H1 (cell line): ENCODE measurements around the gene OR52E4.

Experiments used
- BACH1 ChIP-seq: IDR thresholded peaks from 2 replicates; pipeline ENCODE4 v1.6.1; 2012; ENCODE audit warnings: low read length, improper control_type of control experiment
- CREB1 ChIP-seq: IDR thresholded peaks from 2 replicates; pipeline ENCODE4 v1.6.1; 2012; ENCODE audit warnings: inconsistent platforms
- EP300 ChIP-seq, 2 experiments: IDR thresholded peaks; 1 replicate in 1 of 2; 2 replicates in 1 of 2; pipeline ENCODE4 v1.6.1; 2011 to 2012; ENCODE audit warnings: low read depth in 2 of 2, low read length in 2 of 2, mild to moderate bottlenecking in 2 of 2, borderline replicate concordance in 1 of 2, inconsistent platforms in 1 of 2, moderate library complexity in 1 of 2
- KDM1A ChIP-seq: fragments of 200-600, 300-600 bp; sonication (generic); IDR thresholded peaks from 2 replicates; pipeline ENCODE4 v1.7.1; 2016; ENCODE audit warnings: mild to moderate bottlenecking, low read length, borderline replicate concordance
- POLR2A ChIP-seq, 2 experiments: IDR thresholded peaks; 1 replicate in 1 of 2; 2 replicates in 1 of 2; pipeline ENCODE4 v1.6.1; 2011; ENCODE audit warnings: low read depth in 2 of 2, low read length in 2 of 2, mild to moderate bottlenecking in 2 of 2; ENCODE audit errors: control extremely low read depth in 1 of 2
- RAD21 ChIP-seq, 2 experiments: IDR thresholded peaks in 1 of 2; conservative IDR thresholded peaks in 1 of 2; 2 replicates each; pipeline ENCODE4 v1.6.1; 2011; ENCODE audit warnings: low read depth in 2 of 2, low read length in 2 of 2, improper control_type of control experiment in 1 of 2, inconsistent platforms in 1 of 2, mild to moderate bottlenecking in 1 of 2, moderate library complexity in 1 of 2
- RNF2 ChIP-seq: fragments of 200-900, 300-1000 bp; sonication (generic); IDR thresholded peaks from 2 replicates; pipeline ENCODE4 v1.7.1; 2016; ENCODE audit warnings: borderline replicate concordance, low read depth, mild to moderate bottlenecking, antibody characterized with exemption, low read length; ENCODE audit not compliant: poor library complexity, severe bottlenecking; ENCODE audit errors: missing control alignments
- SIX5 ChIP-seq: IDR thresholded peaks from 2 replicates; pipeline ENCODE4 v1.6.1; 2011; ENCODE audit warnings: mild to moderate bottlenecking, low read depth, low read length
- TEAD4 ChIP-seq: IDR thresholded peaks from 2 replicates; pipeline ENCODE4 v1.6.1; 2012; ENCODE audit warnings: low read depth, low read length, inconsistent platforms, mixed read lengths
- ZNF274 ChIP-seq: IDR thresholded peaks from 2 replicates; pipeline ENCODE4 v1.7.0; 2012; ENCODE audit warnings: low read length, borderline replicate concordance; ENCODE audit errors: extremely low read depth
- TF ChIP-seq, protein P1 (sequence below), 3 experiments: IDR thresholded peaks; 1 replicate in 2 of 3; 2 replicates in 1 of 3; pipeline versions ENCODE4 v1.5.1 to v1.6.1; 2011; ENCODE audit warnings: low read length in 3 of 3, mild to moderate bottlenecking in 3 of 3, inconsistent platforms in 2 of 3, low read depth in 1 of 3, moderate library complexity in 1 of 3; ENCODE audit not compliant: insufficient read depth in 1 of 3; ENCODE audit errors: control extremely low read depth in 1 of 3
- TF ChIP-seq, protein P2 (sequence below): IDR thresholded peaks from 2 replicates; pipeline ENCODE4 v1.6.1; 2011; ENCODE audit warnings: low read length, improper control_type of control experiment

DNA sequence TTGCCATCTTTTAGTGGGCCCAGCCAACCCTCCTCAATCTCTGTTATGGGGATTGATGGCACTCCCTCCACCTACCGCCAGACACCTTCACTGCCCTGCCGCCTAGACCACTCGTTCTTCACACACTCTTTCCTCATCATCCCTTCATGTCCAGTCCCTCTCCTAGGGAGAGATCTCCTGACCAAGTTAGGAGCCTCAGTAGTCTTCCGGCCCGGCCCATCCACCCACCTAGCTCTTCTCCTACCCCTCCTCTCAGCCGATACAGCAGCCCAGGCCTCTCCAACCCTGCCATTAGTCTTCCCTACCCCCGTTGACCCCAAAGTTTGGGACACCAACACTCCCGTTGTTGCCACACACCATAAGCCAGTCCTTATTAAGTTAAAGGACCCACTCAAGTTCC lies 50.6 kb downstream of the OR52E4 start:
- TF ChIP-seq ZNF274 (no peak), EP300 (IDR thresholded peaks at IDR 0.05; ENCODE audit: borderline replicate concordance in 1 of 2, low read depth in 2 of 2, low read length in 2 of 2) (no peak), KDM1A (no peak), SIX5 (no peak), POLR2A (IDR thresholded peaks at IDR 0.05; ENCODE audit: control extremely low read depth in 1 of 2, low read depth in 2 of 2, low read length in 2 of 2) (no peak), CREB1 (no peak), TEAD4 (no peak), RNF2 (no peak), RAD21 (IDR thresholded peaks at IDR 0.05 in 1 of 2, conservative IDR thresholded peaks at IDR 0.05 in 1 of 2; ENCODE audit: low read depth in 2 of 2, low read length in 2 of 2) (no peak), BACH1 (no peak)
- TF ChIP-seq, protein P1, sequence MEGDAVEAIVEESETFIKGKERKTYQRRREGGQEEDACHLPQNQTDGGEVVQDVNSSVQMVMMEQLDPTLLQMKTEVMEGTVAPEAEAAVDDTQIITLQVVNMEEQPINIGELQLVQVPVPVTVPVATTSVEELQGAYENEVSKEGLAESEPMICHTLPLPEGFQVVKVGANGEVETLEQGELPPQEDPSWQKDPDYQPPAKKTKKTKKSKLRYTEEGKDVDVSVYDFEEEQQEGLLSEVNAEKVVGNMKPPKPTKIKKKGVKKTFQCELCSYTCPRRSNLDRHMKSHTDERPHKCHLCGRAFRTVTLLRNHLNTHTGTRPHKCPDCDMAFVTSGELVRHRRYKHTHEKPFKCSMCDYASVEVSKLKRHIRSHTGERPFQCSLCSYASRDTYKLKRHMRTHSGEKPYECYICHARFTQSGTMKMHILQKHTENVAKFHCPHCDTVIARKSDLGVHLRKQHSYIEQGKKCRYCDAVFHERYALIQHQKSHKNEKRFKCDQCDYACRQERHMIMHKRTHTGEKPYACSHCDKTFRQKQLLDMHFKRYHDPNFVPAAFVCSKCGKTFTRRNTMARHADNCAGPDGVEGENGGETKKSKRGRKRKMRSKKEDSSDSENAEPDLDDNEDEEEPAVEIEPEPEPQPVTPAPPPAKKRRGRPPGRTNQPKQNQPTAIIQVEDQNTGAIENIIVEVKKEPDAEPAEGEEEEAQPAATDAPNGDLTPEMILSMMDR (IDR thresholded peaks at IDR 0.05; ENCODE audit: control extremely low read depth in 1 of 3, insufficient read depth in 1 of 3, low read depth in 1 of 3, low read length in 3 of 3): no peak
- TF ChIP-seq, protein P2, sequence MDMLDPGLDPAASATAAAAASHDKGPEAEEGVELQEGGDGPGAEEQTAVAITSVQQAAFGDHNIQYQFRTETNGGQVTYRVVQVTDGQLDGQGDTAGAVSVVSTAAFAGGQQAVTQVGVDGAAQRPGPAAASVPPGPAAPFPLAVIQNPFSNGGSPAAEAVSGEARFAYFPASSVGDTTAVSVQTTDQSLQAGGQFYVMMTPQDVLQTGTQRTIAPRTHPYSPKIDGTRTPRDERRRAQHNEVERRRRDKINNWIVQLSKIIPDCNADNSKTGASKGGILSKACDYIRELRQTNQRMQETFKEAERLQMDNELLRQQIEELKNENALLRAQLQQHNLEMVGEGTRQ: no peak
